GM10248 (cell line): Measurements from ENCODE around the gene PDE4B.

Source experiments
- CTCF ChIA-PET: fragments of 300-600 bp; sonication (Branson Sonifier 250); formaldehyde crosslinking; extraction: SDS; loops from one replicate; lab custom pipeline; 2021; ENCODE audit warnings: antibody characterized with exemption; lab: Yijun Ruan, JAX
- POLR2A ChIA-PET: fragments of 350-650 bp; sonication (Branson Sonifier 250); formaldehyde crosslinking; extraction: SDS; loops from one replicate; lab custom pipeline; 2020; ENCODE audit warnings: antibody characterized with exemption; lab: Yijun Ruan, JAX
- DNase-seq: peaks from one replicate; pipeline ENCODE4 v3.0.0; 2012; ENCODE audit errors: extremely low spot score
- CTCF ChIP-seq: IDR thresholded peaks from 2 replicates; pipeline ENCODE4 v1.5.1; 2012; ENCODE audit warnings: mild to moderate bottlenecking, low read depth; ENCODE audit errors: extremely low read depth, missing control alignments, control extremely low read depth

PDE4B gene

GRCh38 chr1:66227966-66228365 lies 435.3 kb downstream of the PDE4B start:
- no peak for TF ChIP-seq CTCF
- no peak for DNase-seq
- CTCF ChIA-PET, result interaction anchor here (4.5 kb wide), 1 partner anchor 15 kb away, joined by 32 read pairs; no protein-coding TSS in a partner anchor
- POLR2A ChIA-PET, result no interaction called here

- CTCF ChIA-PET, result interaction anchor here (1.2 to 2.0 kb wide), 2 partner anchors 215 to 265 kb away, joined by 3 to 5 read pairs; no protein-coding TSS in a partner anchor
- no peak for DNase-seq
- POLR2A ChIA-PET, result no interaction called here
- TF ChIP-seq CTCF, result no peak
Observed at GRCh38 chr1:66231217-66231616, 438.5 kb downstream of the PDE4B start.

GRCh38 chr1:66231681-66232463 lies 439.2 kb downstream of the PDE4B start:
- ChIA-PET CTCF (interaction anchor here (1.2 to 1.9 kb wide), 2 partner anchors 11 to 266 kb away, joined by 3 to 12 read pairs; no protein-coding TSS in a partner anchor), POLR2A (no interaction called here)
- no peak for DNase-seq
- no peak for TF ChIP-seq CTCF

- ChIA-PET CTCF (interaction anchor here (1.2 to 2.0 kb wide), 3 partner anchors 11 to 235 kb away, joined by 3 to 5 read pairs (median 4); no protein-coding TSS in a partner anchor), POLR2A (no interaction called here)
Observed at GRCh38 chr1:66237042-66237441, 444.3 kb downstream of the PDE4B start.

GRCh38 chr1:66237722-66238479 lies 445.2 kb downstream of the PDE4B start:
- ChIA-PET POLR2A (no interaction called here), CTCF (interaction anchor here (1.6 to 24.7 kb wide), 3 partner anchors 12 to 227 kb away, joined by 3 to 516 read pairs (median 4); no protein-coding TSS in a partner anchor)
- no peak for DNase-seq
- TF ChIP-seq CTCF, result no peak

More at GRCh38 chr1:66237042-66237441, 444.3 kb downstream of the PDE4B start:
- DNase-seq, result no peak
- no peak for TF ChIP-seq CTCF

GRCh38 chr1:66239834-66240233 lies 447.1 kb downstream of the PDE4B start:
- CTCF ChIA-PET, result interaction anchor here (1.4 to 24.7 kb wide), 4 partner anchors 12 to 283 kb away, joined by 4 to 516 read pairs (median 94); no protein-coding TSS in a partner anchor
- POLR2A ChIA-PET, result no interaction called here
- no peak for DNase-seq
- TF ChIP-seq CTCF, result no peak
